IPS-15b (cell line): ENCODE results near the gene OTOS.

Source experiments
- H3K27me3 ChIP-seq: one replicate; pipeline ENCODE4 v1.6.1; 2013; ENCODE audit warnings: low read length; ENCODE audit not compliant: control insufficient read depth, insufficient read depth
- H3K36me3 ChIP-seq: one replicate; pipeline ENCODE4 v1.6.1; 2013; ENCODE audit warnings: low read length; ENCODE audit not compliant: control insufficient read depth, insufficient read depth
- H3K4me1 ChIP-seq: one replicate; pipeline ENCODE4 v1.6.1; 2013; ENCODE audit warnings: mild to moderate bottlenecking, low read length; ENCODE audit not compliant: control insufficient read depth, insufficient read depth
- H3K4me3 ChIP-seq: one replicate; pipeline ENCODE4 v1.5.1; 2013; ENCODE audit warnings: low read depth, low read length
- H3K9ac ChIP-seq: one replicate; pipeline ENCODE4 v1.6.1; 2013; ENCODE audit warnings: low read depth, mild to moderate bottlenecking, low read length
- H3K9me3 ChIP-seq: one replicate; pipeline ENCODE4 v1.6.1; 2013; ENCODE audit warnings: mild to moderate bottlenecking, low read length; ENCODE audit not compliant: control insufficient read depth, insufficient read depth

OTOS gene

DNA sequence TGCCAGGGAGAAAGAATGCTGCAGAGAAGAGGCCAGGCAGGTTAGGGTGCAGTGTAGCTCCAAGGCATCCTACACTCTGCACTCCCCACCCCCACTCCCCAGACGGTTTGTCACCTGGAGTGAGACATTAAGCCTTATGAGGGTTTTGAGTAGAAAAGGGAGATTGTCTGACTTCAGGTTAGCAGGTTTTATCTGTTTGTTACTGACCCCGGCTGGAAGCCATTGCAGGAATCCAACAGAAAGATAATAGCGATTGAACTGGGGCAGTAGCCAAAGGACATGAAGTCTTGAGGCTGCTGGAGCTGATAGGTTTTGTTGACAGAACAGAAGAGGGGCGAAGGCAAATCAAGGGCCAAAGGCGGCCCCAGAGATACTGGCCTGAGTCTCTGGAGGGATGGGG lies 51.2 kb downstream of the OTOS start:
- H3K4me3 ChIP-seq = no peak overlapping the region
- peaks cover 3% of the 10 kb centered on the region for H3K27me3 ChIP-seq
- H3K9ac ChIP-seq = no peak overlapping the region
- H3K9me3 ChIP-seq = no peaks in the 10 kb centered on the region
- peaks cover 2% of the 10 kb centered on the region for H3K4me1 ChIP-seq
- H3K36me3 ChIP-seq = no peaks in the 10 kb centered on the region
